ENCODE measurements around the gene IGLL5. TPM values are rescaled to one million over a fixed set of nuclear protein-coding genes. Genes with fewer than 3 reads are reported as not detected.
"Not testable (repeated sequence)": the region's sequence is repeated elsewhere in the genome, so short reads cannot be mapped to it uniquely, and the experiment has no call there.

Gene IGLL5
- total RNA-seq, 2 experiments from 2014 or later: not detected

- ATAC-seq (no peak), DNase-seq (no peak)
- H3K27me3 Mint-ChIP-seq: no peaks in the 10 kb centered on the region
- no peaks in the 10 kb centered on the region for H3K4me1 Mint-ChIP-seq (ENCODE audit: low read depth)
- H3K9me3 Mint-ChIP-seq: no peaks in the 10 kb centered on the region
- H3K36me3 Mint-ChIP-seq (ENCODE audit: low read depth): no peaks in the 10 kb centered on the region
- H3K27ac Mint-ChIP-seq: no peak overlapping the region
- POLR2A ChIA-PET: no interaction called here
- CTCF ChIA-PET: no interaction called here
- intact Hi-C loops (cut with micrococcal nuclease): no loop called here
- no peak for TF ChIP-seq CTCF (IDR thresholded peaks at IDR 0.05)
- H3K4me3 Mint-ChIP-seq: no peak overlapping the region
These were observed 33.4 kb downstream of the IGLL5 start for GRCh38 chr22:22920910-22921550.

DNA sequence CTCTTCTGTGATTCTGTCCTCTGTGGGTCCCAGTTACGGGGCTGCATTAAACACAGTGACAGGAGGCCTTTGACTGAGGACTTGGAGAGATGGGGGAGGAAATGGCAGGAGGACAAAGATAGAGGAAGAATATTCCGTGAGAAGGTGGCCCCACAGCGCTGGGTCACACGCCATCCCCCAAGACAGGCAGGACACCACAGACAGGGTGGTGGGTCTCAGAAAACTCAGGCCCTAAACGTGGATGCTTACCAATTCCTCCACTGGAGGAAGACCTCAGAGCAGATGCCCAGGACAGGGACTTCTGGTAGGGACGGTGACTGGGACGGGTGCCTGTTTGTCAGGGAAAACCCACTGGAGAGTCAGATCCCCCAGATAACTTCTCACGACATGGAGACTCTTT, 34.0 kb downstream of the IGLL5 start:
- intact Hi-C loops (cut with micrococcal nuclease): no loop called here
- ATAC-seq (no peak), DNase-seq (no peak)
- no peak for TF ChIP-seq CTCF (IDR thresholded peaks at IDR 0.05)
- no peak overlapping the region for H3K27ac Mint-ChIP-seq
- H3K4me3 Mint-ChIP-seq: no peak overlapping the region
- no peaks in the 10 kb centered on the region for H3K36me3 Mint-ChIP-seq (ENCODE audit: low read depth)
- H3K27me3 Mint-ChIP-seq: no peaks in the 10 kb centered on the region
- CTCF ChIA-PET: no interaction called here
- POLR2A ChIA-PET: no interaction called here
- H3K9me3 Mint-ChIP-seq: no peaks in the 10 kb centered on the region
- H3K4me1 Mint-ChIP-seq (ENCODE audit: low read depth): no peaks in the 10 kb centered on the region

DNA sequence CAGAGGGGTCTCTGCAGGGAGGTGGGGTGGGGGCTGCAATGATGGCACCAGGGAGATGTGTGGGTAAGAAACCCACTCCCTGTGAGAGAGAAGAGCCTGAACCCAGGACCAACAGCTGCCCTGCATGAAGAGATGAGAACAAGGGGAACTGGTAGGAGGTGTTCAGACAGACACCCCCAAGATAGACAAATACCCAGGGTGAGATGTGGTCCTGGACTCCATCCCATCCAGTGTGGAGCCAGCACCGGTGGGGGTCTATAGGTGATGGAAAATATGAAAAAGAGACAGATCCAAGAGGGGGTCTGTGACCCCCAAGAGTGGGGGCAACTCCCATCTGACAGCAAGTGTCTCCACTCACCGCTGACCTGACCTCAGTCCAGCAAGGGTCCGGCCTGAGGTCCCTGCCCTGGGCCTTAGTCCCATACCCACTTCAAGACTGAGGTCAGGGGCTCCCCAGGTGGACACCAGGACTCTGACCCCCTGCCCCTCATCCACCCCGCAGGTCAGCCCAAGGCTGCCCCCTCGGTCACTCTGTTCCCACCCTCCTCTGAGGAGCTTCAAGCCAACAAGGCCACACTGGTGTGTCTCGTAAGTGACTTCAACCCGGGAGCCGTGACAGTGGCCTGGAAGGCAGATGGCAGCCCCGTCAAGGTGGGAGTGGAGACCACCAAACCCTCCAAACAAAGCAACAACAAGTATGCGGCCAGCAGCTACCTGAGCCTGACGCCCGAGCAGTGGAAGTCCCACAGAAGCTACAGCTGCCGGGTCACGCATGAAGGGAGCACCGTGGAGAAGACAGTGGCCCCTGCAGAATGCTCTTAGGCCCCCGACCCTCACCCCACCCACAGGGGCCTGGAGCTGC, 34.7 kb downstream of the IGLL5 start:
- H3K27ac Mint-ChIP-seq; DNase-seq; H3K27me3 Mint-ChIP-seq; H3K4me3 Mint-ChIP-seq; H3K4me1 Mint-ChIP-seq (ENCODE audit: low read depth); H3K9me3 Mint-ChIP-seq; intact Hi-C loops (cut with micrococcal nuclease); H3K36me3 Mint-ChIP-seq (ENCODE audit: low read depth); ATAC-seq; CTCF ChIA-PET; POLR2A ChIA-PET: not testable (repeated sequence)

DNA sequence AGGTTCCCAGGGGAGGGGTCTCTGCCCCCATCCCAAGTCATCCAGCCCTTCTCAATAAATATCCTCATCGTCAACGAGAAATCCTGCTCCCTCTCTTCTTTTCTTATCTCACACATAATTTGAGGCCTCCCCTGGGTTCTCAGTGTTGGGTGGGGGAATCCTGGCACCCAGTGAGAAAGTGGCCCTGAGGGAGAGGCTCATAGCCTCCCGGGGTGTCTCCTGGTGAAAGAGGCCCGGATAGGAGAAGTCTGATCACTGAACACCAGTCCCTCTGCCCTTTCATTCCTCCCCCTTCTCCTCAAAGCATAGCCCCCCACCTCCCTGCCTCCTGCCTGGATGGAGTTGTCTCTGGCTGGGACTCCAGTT, 35.3 kb downstream of the IGLL5 start:
- Mint-ChIP-seq H3K27me3 (no peaks in the 10 kb centered on the region), H3K4me3 (no peak overlapping the region), H3K36me3 (ENCODE audit: low read depth) (no peaks in the 10 kb centered on the region), H3K4me1 (ENCODE audit: low read depth) (peaks cover 2% of the 10 kb centered on the region), H3K27ac (no peak overlapping the region), H3K9me3 (no peaks in the 10 kb centered on the region)
- ChIA-PET CTCF (no interaction called here), POLR2A (no interaction called here)
- DNase-seq: no peak
- no peak for ATAC-seq
- no peak for TF ChIP-seq CTCF (IDR thresholded peaks at IDR 0.05)
- intact Hi-C loops (cut with micrococcal nuclease): no loop called here

DNA sequence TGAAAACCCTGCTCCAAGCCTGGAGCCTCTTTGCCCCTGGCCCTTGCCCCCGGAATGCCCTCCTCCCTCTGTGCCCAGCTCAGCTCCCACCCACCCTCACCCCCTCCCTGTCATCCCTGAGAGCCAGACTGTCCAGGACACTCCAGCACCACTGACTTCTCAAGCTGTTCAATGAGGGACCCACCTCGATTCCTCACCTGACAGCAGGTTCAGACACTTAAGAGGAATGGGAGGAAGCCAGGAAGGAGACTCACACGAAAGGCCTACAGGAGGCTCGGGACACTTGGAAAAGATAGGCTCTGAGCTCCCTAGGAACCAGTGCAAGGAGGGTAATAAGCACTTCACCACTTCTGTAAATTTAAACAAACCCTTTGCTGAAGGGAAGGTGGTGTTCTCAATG, 35.8 kb downstream of the IGLL5 start:
- Mint-ChIP-seq H3K4me3 (no peak overlapping the region), H3K27me3 (no peaks in the 10 kb centered on the region), H3K9me3 (no peaks in the 10 kb centered on the region), H3K36me3 (ENCODE audit: low read depth) (no peaks in the 10 kb centered on the region), H3K27ac (no peak overlapping the region), H3K4me1 (ENCODE audit: low read depth) (peaks cover 5% of the 10 kb centered on the region)
- CTCF ChIA-PET: no interaction called here
- TF ChIP-seq CTCF (IDR thresholded peaks at IDR 0.05): no peak
- intact Hi-C loops (cut with micrococcal nuclease): no loop called here
- ATAC-seq (no peak), DNase-seq (no peak)
- POLR2A ChIA-PET: no interaction called here
